Superior temporal gyrus (tissue), 1 donor: ENCODE results near the gene PNLIP.

ENCODE experiments used
- DNase-seq: peaks from one replicate; pipeline ENCODE4 v3.0.0-alpha.2; 2016; ENCODE audit errors: extremely low spot score

PNLIP gene

DNA sequence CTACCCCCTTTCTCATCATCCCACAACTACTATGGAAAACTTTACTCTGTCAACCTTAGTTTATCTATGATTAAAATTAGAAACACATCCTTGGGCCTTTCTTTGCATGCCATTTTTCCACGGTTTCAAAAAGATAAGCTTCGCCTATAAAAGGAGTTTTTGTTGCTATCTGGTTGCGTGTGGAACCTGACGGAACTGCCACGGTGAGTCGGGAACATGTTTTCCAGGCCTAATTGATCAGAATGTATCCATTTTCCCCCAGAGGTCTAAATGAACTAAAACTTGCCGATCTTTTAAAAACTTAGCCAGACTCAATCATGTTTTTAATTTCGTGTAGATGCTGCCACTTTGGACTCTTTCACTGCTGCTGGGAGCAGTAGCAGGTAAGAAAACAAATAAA, at the start of gene PNLIP:
Gene PNLIP, plus strand, starts transcription at position 176 of the 400 bp plus-strand sequence. Its CDS starts 162 bp downstream, at position 338.
- no peak for DNase-seq

DNA sequence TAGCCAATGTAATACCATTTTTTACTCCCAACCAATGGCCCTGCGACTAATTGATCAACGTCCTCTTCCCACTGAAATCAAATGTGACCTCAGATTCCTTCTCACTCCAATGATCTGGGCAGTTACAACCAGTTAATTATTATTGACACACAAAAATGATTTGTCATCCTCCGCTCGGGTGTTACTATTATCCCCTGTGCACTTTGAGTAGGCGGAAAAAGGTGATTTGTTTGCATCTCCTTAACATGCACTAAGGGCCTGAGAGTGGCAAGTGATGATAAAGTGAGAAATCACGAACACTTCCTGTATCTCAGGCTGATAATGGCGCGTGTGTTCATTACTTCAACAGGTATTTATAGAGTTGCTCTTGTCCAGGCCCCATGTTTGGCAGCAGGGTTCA, 40.9 kb upstream of the PNLIP start:
- peak; percentile 1 for DNase-seq

DNA sequence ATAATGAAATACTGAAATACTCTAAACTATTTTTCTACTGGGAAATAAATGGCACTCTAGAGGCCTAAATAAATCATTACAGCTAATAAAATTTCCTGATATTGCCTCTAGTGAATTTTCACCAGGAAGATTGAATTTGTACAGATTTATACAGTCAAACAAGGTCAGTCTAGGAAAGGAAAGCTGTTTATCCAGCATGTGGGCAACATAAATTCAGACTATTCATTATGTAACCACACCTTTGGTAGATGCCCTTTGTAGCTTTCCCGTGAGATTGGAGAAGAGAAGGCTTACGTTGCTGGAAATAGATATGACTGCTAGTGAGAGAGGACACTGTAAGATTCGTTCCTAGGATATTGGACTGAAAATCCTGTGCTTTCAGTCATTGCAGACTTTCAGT, 35.2 kb upstream of the PNLIP start:
- DNase-seq: no peak

DNA sequence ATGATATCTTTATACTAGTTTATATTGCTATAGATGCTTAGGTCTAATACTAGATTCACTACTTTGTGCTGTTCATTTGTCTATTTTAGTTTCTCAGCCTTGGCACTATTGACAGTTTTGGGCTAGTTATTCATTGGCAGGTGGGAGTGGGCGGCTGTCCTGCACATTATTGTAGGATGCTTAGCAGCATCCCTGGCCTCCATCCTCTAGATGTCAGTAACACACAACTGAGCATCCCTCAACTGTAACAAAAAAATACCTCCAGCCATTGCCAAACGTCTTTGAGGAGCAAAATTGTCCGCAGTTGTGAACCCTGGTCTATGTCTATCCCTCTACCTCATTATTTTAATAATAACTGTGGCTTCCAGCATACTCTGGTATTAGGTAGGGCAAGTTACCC, 34.4 kb upstream of the PNLIP start:
- DNase-seq: no peak

- DNase-seq: peak; percentile 75
These were observed 24.1 kb upstream of the PNLIP start for GRCh38 chr10:116521424-116522290.

DNA sequence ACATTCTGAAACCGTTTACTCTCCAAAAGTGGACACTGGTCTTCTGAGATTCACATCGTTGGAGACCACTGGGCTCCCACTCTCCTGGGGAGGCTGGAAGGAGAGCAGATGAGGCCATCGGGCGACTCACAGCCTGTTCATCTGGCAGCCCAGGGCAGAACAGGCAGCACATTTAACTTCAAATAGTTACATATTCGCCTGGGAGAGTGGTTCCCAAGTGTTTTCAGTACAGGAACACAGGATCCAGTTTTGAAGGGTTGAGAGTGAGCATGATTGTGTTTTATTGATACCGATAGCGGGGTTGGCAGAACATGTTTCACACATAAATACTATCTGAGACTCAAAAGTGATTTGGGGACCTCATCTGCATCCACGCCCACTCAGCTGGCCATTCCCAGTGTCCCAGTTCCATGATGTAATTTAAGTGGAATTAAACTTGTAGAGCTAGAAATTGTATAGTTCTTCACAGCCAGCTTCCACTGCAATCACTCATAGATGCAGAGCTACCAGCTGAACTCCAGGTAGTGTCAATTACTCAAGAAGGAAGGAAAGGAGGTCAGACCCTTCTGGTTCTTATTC, 22.8 kb upstream of the PNLIP start:
- DNase-seq: no peak

- no peak for DNase-seq
These were observed 21.0 kb upstream of the PNLIP start for GRCh38 chr10:116524736-116525135.

DNA sequence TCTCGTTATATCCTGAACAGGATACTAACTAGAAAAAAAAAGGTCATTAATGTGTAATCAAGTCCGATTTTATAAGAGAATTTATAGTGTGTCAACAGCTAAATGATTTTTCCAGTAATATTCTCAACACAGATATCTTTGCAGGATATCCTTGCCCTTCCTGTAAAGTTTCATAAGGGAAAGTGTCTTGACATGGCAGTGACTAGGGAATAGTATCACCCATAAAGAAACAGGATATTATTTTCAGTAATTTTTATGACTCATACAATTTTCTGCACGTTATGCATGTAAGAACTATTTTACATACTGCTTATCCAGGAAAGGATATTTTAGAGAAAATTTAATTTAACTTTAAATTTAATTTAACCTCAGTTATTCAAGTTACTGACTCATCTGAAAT, 19.5 kb upstream of the PNLIP start:
- no peak for DNase-seq

GRCh38 chr10:116536810-116537209, 8.9 kb upstream of the PNLIP start:
- no peak for DNase-seq

GRCh38 chr10:116538456-116538855, 7.3 kb upstream of the PNLIP start:
- no peak for DNase-seq

- DNase-seq: no peak
These were observed 6.7 kb upstream of the PNLIP start for GRCh38 chr10:116538992-116539391.

DNA sequence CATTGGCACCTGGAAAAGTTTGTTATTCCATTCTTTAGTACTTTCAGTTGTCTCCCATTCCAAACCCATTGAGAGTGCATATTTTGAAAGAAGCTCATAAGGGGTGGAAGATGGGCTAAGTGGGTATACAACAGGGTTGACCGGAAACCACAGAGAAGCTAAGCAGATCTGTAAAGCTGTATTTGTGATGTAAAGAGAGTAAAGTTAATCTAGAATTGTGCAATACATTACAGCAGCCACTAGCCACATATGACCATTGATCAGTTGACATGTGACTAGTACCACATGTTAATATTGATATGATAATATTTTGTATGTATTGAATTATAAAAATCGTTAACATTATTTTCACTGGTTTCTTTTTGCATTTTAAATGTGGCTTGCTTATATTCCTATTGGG, 4.9 kb upstream of the PNLIP start:
- DNase-seq: no peak

GRCh38 chr10:116542007-116542677, 3.6 kb upstream of the PNLIP start:
- DNase-seq: no peak

DNA sequence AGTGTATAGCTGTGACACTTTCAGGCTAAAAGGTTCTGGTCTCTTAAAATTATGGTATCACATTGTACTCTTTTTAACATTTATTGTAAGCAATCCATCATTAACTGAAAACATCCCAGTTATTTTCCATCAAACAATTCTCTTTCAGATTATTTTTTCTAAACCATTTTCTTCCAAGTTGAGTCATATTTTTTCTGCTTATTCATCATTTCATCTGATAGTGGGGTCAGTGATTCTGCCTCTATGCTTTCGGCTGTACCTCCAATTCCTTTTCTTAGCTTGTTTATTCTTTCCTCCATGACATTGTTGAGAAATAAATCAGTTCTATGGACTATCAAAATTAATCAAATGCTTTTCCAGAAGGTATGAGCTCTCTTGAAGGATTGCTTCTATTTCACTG, 609 bp upstream of the PNLIP start:
- DNase-seq: no peak

GRCh38 chr10:116548301-116548700, 2.6 kb downstream of the PNLIP start:
- DNase-seq: no peak

GRCh38 chr10:116553378-116553980, 7.7 kb downstream of the PNLIP start:
- DNase-seq: no peak

- DNase-seq: no peak
These were observed 8.9 kb downstream of the PNLIP start for GRCh38 chr10:116554628-116555027.

DNA sequence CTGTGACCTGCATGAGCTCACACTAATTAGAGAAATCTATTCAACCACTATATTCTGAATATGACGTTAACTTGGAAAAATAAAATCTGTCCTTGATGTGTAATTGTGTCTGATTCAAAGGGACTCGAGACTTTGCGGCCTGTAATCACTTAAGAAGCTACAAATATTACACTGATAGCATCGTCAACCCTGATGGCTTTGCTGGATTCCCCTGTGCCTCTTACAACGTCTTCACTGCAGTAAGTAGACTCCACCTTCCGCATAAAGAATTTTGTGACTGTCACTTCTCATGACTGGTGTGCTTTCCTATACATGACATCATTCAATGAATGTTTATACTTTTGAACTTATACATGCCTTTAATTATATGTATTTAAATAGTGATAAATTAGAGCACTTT, 10.1 kb downstream of the PNLIP start:
- no peak for DNase-seq

DNA sequence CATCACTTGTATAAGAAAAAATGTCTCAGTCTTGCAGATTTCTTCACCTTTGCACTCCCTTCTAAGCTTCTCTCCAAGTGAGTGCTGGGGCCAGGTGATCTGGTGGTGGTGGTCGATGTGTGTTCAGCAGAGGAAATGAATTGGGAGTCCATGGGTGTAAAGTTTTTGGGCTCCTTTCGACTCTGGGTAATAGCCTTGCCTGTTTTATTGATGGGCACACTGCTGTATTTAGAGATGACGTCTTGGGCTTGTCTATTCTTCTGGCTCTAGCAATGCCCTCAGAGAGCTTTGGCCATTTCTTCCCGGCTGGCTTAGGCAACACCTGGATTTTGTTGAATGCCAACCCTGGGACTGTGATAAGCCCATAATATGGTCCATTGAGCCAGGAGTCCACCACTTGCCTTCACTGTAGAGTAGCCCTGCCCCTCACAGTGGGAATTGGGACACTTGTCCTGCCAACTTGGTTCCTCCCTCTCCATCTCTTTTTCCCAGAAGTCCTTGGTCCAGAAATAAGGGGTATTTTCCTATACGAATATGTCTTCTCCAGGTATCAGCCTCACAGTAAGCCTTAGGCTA, 11.7 kb downstream of the PNLIP start:
- no peak for DNase-seq

DNA sequence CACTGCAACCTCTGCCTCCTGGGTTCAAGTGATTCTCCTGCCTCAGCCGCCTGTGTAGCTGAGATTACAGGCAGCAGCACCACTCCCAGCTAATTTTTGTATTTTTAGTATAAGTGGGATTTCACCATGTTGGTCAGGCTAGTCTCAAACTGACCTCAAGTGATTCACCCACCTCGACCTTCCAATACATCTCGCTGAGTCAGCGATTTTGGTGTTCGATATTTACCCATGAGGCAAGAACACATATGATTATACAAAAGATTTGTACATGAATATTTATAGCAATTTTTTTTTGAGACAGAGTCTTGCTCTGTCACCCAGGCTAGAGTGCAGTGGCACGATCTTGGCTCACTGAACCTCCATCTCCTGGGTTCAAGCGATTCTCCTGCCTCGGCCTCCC, 19.8 kb downstream of the PNLIP start:
- no peak for DNase-seq

DNA sequence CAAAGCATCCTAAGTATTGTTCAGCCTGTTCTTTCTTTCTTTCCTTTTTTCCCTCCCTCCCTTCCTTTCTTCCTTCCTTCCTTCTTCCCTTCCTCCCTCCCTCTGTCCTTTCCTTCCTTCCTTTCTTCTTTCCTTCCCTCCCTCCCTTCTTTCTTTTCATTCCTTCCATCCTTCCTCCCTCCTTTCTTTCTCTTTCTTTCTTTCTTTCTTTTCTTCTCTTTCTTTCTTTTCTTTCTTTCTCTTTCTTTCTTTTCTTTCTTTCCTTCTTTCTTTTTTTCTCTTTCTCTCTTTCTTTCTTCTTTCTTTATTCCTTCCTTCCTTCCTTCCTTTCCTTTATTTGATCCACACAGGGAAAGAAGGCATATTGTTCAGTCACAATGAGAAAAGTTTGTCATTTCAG, 21.2 kb downstream of the PNLIP start:
- DNase-seq: no peak

DNA sequence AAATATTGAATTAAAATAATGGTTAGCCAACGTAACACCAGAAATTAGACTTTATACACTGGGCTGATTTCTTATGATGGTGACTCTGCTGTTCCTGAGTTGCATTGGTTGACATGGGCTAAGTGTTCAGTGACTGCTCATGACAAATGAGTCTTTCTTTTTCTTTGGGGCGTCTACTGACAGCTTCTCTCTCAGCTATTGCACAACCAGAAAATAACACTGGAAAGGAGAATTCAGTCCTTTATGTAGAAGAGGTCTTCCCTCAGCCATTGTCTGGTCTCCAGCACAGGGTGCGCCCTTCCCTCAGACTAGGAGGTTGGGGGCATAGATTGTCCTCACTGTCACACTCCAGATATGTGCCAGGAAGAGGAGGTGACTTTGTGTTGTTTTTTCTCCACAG, 21.6 kb downstream of the PNLIP start:
- no peak for DNase-seq
